ENCODE measurements around the gene EIF2B4.

- no peak for TF ChIP-seq CTCF (optimal IDR thresholded peaks at IDR 0.05 in 1 of 3, IDR thresholded peaks at IDR 0.05 in 1 of 3, conservative IDR thresholded peaks at IDR 0.05 in 1 of 3; ENCODE audit: extremely low read depth in 1 of 3, insufficient read depth in 2 of 3, low read length in 3 of 3)
- TF ChIP-seq EZH2 (IDR thresholded peaks at IDR 0.05; ENCODE audit: low read length) = no peak
Measured at GRCh38 chr2:27350106-27350693, 19.9 kb downstream of the EIF2B4 start.

All from keratinocyte (primary cell).